ENCODE measurements around the gene ERCC4.

The ERCC4 gene

DNA sequence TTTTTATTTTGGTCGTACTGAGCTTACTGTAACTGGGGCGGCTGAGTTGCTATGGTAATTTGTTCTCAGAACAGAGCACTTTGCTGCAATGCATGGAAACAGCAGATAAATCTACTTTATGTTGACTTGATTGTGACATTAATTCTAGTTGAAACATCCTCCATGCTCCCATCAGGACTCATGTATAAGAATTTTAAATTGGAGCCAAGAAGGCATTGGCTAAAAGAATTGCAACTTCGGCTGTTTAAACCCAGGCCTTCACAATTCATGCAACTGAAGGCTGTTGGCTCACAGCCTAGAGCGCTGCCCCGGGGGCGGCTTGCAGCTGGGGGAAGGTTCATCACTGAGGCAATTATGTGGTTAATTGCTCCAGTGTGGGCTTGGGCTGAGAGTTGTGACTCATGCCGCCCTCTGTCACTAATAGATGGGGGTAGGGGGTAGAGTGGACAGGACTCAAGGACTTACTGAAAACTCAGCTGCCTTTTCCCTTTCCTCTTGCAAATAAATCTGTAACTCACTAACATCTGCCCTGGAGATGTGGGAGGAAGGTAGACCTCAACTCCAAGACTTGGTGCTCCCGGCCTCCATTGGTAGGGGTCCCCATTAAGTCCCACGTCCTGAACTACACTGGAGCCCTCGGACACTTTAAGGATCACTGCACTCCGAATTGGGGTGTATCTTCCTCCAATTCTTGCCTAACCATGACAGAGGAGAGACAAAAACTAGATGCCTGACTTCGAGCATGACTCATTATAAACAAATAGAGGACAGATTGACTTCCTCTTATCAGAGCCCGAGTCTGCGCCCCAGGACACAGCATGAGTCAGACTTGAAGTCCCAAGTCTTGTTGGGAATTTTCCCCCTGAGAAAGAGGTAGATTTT lies 37.5 kb downstream of the ERCC4 start (continued):
- TF ChIP-seq, protein P1, sequence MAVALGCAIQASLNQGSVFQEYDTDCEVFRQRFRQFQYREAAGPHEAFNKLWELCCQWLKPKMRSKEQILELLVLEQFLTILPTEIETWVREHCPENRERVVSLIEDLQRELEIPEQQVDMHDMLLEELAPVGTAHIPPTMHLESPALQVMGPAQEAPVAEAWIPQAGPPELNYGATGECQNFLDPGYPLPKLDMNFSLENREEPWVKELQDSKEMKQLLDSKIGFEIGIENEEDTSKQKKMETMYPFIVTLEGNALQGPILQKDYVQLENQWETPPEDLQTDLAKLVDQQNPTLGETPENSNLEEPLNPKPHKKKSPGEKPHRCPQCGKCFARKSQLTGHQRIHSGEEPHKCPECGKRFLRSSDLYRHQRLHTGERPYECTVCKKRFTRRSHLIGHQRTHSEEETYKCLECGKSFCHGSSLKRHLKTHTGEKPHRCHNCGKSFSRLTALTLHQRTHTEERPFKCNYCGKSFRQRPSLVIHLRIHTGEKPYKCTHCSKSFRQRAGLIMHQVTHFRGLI (tag by site-specific recombination; IDR thresholded peaks at IDR 0.05) = peak; percentile 87
- TF ChIP-seq REPIN1 (tag by site-specific recombination; IDR thresholded peaks at IDR 0.05; ENCODE audit: low read depth) (no peak), ZNF510 (tag by site-specific recombination; IDR thresholded peaks at IDR 0.05; ENCODE audit: insufficient replicate concordance) (no peak), GLI4 (tag by site-specific recombination; IDR thresholded peaks at IDR 0.05) (no peak), INSM2 (tag by site-specific recombination; IDR thresholded peaks at IDR 0.05) (peak; percentile 86), ZSCAN4 (tag by site-specific recombination; IDR thresholded peaks at IDR 0.05) (no peak), SCRT1 (tag by site-specific recombination; IDR thresholded peaks at IDR 0.05; ENCODE audit: borderline replicate concordance) (no peak), BCL11A (tag by site-specific recombination; IDR thresholded peaks at IDR 0.05; ENCODE audit: low read depth) (peak; percentile 89; the same call in 1 of the 2 replicates), ZIC2 (tag by site-specific recombination; IDR thresholded peaks at IDR 0.05) (peak; percentile 62), ZSCAN23 (tag by site-specific recombination; IDR thresholded peaks at IDR 0.05) (peak; percentile 57; the same call in 1 of the 2 replicates), PATZ1 (tag by site-specific recombination; IDR thresholded peaks at IDR 0.05) (peak; percentile 99), ZNF239 (tag by site-specific recombination; IDR thresholded peaks at IDR 0.05) (no peak), ZNF777 (tag by site-specific recombination; IDR thresholded peaks at IDR 0.05; ENCODE audit: borderline replicate concordance) (no peak), SETDB1 (IDR thresholded peaks at IDR 0.05; ENCODE audit: insufficient read length, low read length) (no peak), ZEB2 (tag by site-specific recombination; IDR thresholded peaks at IDR 0.05) (peak; percentile 95), ZNF530 (tag by site-specific recombination; IDR thresholded peaks at IDR 0.05; ENCODE audit: low read depth) (no peak), ZNF394 (tag by site-specific recombination; IDR thresholded peaks at IDR 0.05; ENCODE audit: borderline replicate concordance) (peak; percentile 70; the same call in 1 of the 2 replicates), HOXC10 (CRISPR knock-in tag; IDR thresholded peaks at IDR 0.05) (no peak), ZNF280C (tag by site-specific recombination; IDR thresholded peaks at IDR 0.05) (no peak), ZNF501 (tag by site-specific recombination; IDR thresholded peaks at IDR 0.05) (0 out of 2 replicates have a peak, but pooled peaks have one; percentile 22), ZNF776 (tag by site-specific recombination; IDR thresholded peaks at IDR 0.05; ENCODE audit: borderline replicate concordance) (no peak), ZNF423 (tag by site-specific recombination; IDR thresholded peaks at IDR 0.05) (no peak)
- TF ChIP-seq, protein P2, sequence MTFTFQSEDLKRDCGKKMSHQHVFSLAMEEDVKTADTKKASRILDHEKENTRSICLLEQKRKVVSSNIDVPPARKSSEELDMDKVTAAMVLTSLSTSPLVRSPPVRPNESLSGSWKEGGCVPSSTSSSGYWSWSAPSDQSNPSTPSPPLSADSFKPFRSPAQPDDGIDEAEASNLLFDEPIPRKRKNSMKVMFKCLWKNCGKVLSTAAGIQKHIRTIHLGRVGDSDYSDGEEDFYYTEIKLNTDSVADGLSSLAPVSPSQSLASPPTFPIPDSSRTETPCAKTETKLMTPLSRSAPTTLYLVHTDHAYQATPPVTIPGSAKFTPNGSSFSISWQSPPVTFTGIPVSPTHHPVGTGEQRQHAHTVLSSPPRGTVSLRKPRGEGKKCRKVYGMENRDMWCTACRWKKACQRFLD (tag by site-specific recombination; IDR thresholded peaks at IDR 0.05) = no peak
- TF ChIP-seq, protein P3, sequence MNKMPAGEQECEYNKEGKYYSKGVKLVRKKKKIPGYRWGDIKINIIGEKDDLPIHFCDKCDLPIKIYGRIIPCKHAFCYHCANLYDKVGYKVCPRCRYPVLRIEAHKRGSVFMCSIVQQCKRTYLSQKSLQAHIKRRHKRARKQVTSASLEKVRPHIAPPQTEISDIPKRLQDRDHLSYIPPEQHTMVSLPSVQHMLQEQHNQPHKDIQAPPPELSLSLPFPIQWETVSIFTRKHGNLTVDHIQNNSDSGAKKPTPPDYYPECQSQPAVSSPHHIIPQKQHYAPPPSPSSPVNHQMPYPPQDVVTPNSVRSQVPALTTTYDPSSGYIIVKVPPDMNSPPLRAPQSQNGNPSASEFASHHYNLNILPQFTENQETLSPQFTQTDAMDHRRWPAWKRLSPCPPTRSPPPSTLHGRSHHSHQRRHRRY (tag by site-specific recombination; IDR thresholded peaks at IDR 0.05) = no peak
- TF ChIP-seq, protein P4, sequence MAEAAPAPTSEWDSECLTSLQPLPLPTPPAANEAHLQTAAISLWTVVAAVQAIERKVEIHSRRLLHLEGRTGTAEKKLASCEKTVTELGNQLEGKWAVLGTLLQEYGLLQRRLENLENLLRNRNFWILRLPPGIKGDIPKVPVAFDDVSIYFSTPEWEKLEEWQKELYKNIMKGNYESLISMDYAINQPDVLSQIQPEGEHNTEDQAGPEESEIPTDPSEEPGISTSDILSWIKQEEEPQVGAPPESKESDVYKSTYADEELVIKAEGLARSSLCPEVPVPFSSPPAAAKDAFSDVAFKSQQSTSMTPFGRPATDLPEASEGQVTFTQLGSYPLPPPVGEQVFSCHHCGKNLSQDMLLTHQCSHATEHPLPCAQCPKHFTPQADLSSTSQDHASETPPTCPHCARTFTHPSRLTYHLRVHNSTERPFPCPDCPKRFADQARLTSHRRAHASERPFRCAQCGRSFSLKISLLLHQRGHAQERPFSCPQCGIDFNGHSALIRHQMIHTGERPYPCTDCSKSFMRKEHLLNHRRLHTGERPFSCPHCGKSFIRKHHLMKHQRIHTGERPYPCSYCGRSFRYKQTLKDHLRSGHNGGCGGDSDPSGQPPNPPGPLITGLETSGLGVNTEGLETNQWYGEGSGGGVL (tag by site-specific recombination; IDR thresholded peaks at IDR 0.05) = peak; percentile 91
